ENCODE results near the gene GAMT. TPM values are rescaled to one million over a fixed set of nuclear protein-coding genes. Genes with fewer than 3 reads are reported as not detected.

GAMT gene
- total RNA-seq, 1 experiment from 2014 or later: 27.7 TPM

GRCh38 chr19:1370579-1371361, 30.6 kb downstream of the GAMT start:
- peaks cover 33% of the 10 kb centered on the region for H3K36me3 Mint-ChIP-seq
- no peak overlapping the region for H3K4me3 Mint-ChIP-seq
- H3K27me3 Mint-ChIP-seq (ENCODE audit: low read depth): no peaks in the 10 kb centered on the region
- CTCF ChIA-PET: interaction anchor here (2.1 to 2.8 kb wide), 2 partner anchors 55 to 91 kb away, joined by 10 to 11 read pairs; no protein-coding TSS in a partner anchor
- ATAC-seq (no peak), DNase-seq (ENCODE audit: low spot score) (no peak)
- H3K4me1 Mint-ChIP-seq: no peaks in the 10 kb centered on the region
- H3K27ac Mint-ChIP-seq: no peak overlapping the region
- no peaks in the 10 kb centered on the region for H3K9me3 Mint-ChIP-seq
- POLR2A ChIA-PET: no interaction called here
- no peak for TF ChIP-seq E2F1 (CRISPR knock-in tag; IDR thresholded peaks at IDR 0.05)
- TF ChIP-seq ATF3 (CRISPR knock-in tag; conservative IDR thresholded peaks at IDR 0.05): no peak
- no peak for TF ChIP-seq SOX15 (CRISPR knock-in tag; IDR thresholded peaks at IDR 0.05)
- TF ChIP-seq ZNF263 (CRISPR knock-in tag; IDR thresholded peaks at IDR 0.05; ENCODE audit: low read depth): no peak
- TF ChIP-seq AR (CRISPR knock-in tag; IDR thresholded peaks at IDR 0.05): no peak
- TF ChIP-seq JAZF1 (CRISPR knock-in tag; IDR thresholded peaks at IDR 0.05): no peak
- no peak for TF ChIP-seq E2F5 (CRISPR knock-in tag; IDR thresholded peaks at IDR 0.05)
- no peak for TF ChIP-seq NR3C1 (CRISPR knock-in tag; conservative IDR thresholded peaks at IDR 0.05; ENCODE audit: low read depth)
- no peak for TF ChIP-seq PRRX2 (CRISPR knock-in tag; IDR thresholded peaks at IDR 0.05)
- TF ChIP-seq JUN (CRISPR knock-in tag; IDR thresholded peaks at IDR 0.05): no peak
- TF ChIP-seq E2F4 (CRISPR knock-in tag; IDR thresholded peaks at IDR 0.05; ENCODE audit: borderline replicate concordance, low read depth): no peak
- no peak for TF ChIP-seq RORB (CRISPR knock-in tag; IDR thresholded peaks at IDR 0.05)
- no peak for TF ChIP-seq TEAD4 (CRISPR knock-in tag; IDR thresholded peaks at IDR 0.05)
- TF ChIP-seq MLX (CRISPR knock-in tag; IDR thresholded peaks at IDR 0.05): no peak
- TF ChIP-seq IRF1 (CRISPR knock-in tag; IDR thresholded peaks at IDR 0.05): no peak
- TF ChIP-seq GRHL2 (CRISPR knock-in tag; IDR thresholded peaks at IDR 0.05; ENCODE audit: insufficient replicate concordance, severe bottlenecking): no peak
- no peak for TF ChIP-seq MAX (CRISPR knock-in tag; IDR thresholded peaks at IDR 0.05)
